Measurements from ENCODE around the gene HMCN2.

Gene HMCN2

DNA sequence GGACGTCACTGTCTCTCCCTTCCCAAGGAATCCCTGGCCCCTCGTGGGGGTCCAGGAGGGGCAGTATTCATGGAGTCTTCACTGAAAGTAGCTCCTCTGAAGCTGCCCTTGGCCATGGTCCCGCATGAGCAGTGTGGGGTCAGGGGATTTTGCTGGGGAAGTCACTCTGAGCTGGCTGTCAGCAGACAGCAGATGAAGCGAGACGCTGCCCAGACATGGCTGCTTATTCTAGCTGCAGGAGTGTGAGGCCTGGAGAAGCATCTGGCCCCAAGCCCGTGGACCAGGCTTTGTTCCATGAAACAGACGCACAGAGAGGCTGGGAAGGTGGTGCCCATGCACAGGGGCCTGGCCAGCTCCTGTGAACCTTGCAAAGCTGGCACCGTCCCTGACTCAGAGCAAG is 157.7 kb downstream of the HMCN2 start:
- TF ChIP-seq, protein P1, sequence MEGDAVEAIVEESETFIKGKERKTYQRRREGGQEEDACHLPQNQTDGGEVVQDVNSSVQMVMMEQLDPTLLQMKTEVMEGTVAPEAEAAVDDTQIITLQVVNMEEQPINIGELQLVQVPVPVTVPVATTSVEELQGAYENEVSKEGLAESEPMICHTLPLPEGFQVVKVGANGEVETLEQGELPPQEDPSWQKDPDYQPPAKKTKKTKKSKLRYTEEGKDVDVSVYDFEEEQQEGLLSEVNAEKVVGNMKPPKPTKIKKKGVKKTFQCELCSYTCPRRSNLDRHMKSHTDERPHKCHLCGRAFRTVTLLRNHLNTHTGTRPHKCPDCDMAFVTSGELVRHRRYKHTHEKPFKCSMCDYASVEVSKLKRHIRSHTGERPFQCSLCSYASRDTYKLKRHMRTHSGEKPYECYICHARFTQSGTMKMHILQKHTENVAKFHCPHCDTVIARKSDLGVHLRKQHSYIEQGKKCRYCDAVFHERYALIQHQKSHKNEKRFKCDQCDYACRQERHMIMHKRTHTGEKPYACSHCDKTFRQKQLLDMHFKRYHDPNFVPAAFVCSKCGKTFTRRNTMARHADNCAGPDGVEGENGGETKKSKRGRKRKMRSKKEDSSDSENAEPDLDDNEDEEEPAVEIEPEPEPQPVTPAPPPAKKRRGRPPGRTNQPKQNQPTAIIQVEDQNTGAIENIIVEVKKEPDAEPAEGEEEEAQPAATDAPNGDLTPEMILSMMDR (conservative IDR thresholded peaks at IDR 0.05; ENCODE audit: low read length): no peak
- no peak for TF ChIP-seq EZH2phosphoT487 (IDR thresholded peaks at IDR 0.05; ENCODE audit: borderline replicate concordance)
- no peaks in the 10 kb centered on the region for H3K36me3 ChIP-seq (ENCODE audit: insufficient read depth, low read length)
- H2AFZ ChIP-seq (ENCODE audit: low read length): no peak overlapping the region
- no peak overlapping the region for H3K4me2 ChIP-seq (ENCODE audit: low read depth, low read length, poor library complexity, severe bottlenecking)
- H3K79me2 ChIP-seq (ENCODE audit: insufficient read depth, low read length): no peaks in the 10 kb centered on the region
- H3K4me1 ChIP-seq (ENCODE audit: insufficient read depth, low read length, poor library complexity, severe bottlenecking): no peaks in the 10 kb centered on the region
- H3K4me3 ChIP-seq (ENCODE audit: low read length, poor library complexity, severe bottlenecking): no peak overlapping the region
- H3K9me2 ChIP-seq (replicated peaks; ENCODE audit: low read depth, low read length): no peaks in the 10 kb centered on the region
- no peak overlapping the region for H3K9ac ChIP-seq (ENCODE audit: low read depth, low read length, poor library complexity, severe bottlenecking)
- H4K20me1 ChIP-seq (ENCODE audit: insufficient read depth, low read length, poor library complexity, severe bottlenecking): no peaks in the 10 kb centered on the region
- H3F3A ChIP-seq (ENCODE audit: low read depth): no peaks in the 10 kb centered on the region
- H3K27me3 ChIP-seq (ENCODE audit: insufficient read depth, low read length, poor library complexity, severe bottlenecking): no peaks in the 10 kb centered on the region
- H3K9me3 ChIP-seq (ENCODE audit: insufficient read depth, low read depth, low read length): no peaks in the 10 kb centered on the region

DNA sequence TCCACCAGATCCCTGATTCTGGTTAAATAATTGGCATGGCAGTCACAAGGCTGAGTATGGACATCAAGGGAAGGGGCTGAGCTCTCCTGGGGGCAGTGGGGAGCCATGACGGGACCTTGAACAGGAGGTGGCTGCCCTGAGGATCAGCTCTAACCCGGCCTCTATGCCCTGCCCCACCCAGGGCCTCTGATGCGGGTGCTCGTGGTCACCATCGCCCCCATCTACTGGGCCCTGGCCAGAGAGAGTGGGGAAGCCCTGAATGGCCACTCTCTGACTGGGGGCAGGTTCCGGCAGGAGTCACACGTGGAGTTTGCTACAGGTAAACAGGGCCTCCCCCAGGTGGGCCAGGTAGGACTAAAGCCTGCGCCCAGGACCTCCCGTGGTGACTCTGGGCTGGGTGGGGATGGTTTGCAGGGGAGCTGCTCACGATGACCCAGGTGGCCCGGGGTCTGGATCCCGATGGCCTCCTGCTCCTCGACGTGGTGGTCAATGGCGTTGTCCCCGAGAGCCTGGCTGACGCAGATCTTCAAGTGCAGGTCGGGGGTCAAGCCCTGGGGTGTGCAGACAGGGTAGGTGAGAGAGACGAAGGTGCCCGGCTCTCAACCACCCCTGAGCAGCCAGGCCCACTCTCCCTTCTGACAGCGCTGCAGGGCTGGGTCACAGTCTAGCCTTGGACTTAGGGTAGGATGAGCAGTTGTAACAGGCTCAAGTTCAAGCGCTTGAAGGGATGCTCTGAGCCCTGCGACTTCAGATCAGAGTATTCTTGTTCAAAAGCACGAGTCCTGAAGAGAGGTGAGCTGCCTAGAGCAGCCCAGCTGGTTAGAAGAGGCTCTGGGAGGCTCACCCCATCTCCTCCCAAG is 159.3 kb downstream of the HMCN2 start:
- Histone ChIP-seq H3K9me3 (ENCODE audit: insufficient read depth, low read depth, low read length) (no peaks in the 10 kb centered on the region), H3K4me1 (ENCODE audit: insufficient read depth, low read length, poor library complexity, severe bottlenecking) (no peaks in the 10 kb centered on the region), H3K4me2 (ENCODE audit: low read depth, low read length, poor library complexity, severe bottlenecking) (no peak overlapping the region), H3K27me3 (ENCODE audit: insufficient read depth, low read length, poor library complexity, severe bottlenecking) (no peaks in the 10 kb centered on the region), H3K79me2 (ENCODE audit: insufficient read depth, low read length) (no peaks in the 10 kb centered on the region), H2AFZ (ENCODE audit: low read length) (no peak overlapping the region), H3K4me3 (ENCODE audit: low read length, poor library complexity, severe bottlenecking) (no peak overlapping the region), H3F3A (ENCODE audit: low read depth) (no peaks in the 10 kb centered on the region), H3K9ac (ENCODE audit: low read depth, low read length, poor library complexity, severe bottlenecking) (no peak overlapping the region), H4K20me1 (ENCODE audit: insufficient read depth, low read length, poor library complexity, severe bottlenecking) (no peaks in the 10 kb centered on the region), H3K9me2 (replicated peaks; ENCODE audit: low read depth, low read length) (no peaks in the 10 kb centered on the region), H3K36me3 (ENCODE audit: insufficient read depth, low read length) (no peaks in the 10 kb centered on the region)
- TF ChIP-seq, protein P1 (conservative IDR thresholded peaks at IDR 0.05; ENCODE audit: low read length): no peak
- no peak for TF ChIP-seq EZH2phosphoT487 (IDR thresholded peaks at IDR 0.05; ENCODE audit: borderline replicate concordance)

DNA sequence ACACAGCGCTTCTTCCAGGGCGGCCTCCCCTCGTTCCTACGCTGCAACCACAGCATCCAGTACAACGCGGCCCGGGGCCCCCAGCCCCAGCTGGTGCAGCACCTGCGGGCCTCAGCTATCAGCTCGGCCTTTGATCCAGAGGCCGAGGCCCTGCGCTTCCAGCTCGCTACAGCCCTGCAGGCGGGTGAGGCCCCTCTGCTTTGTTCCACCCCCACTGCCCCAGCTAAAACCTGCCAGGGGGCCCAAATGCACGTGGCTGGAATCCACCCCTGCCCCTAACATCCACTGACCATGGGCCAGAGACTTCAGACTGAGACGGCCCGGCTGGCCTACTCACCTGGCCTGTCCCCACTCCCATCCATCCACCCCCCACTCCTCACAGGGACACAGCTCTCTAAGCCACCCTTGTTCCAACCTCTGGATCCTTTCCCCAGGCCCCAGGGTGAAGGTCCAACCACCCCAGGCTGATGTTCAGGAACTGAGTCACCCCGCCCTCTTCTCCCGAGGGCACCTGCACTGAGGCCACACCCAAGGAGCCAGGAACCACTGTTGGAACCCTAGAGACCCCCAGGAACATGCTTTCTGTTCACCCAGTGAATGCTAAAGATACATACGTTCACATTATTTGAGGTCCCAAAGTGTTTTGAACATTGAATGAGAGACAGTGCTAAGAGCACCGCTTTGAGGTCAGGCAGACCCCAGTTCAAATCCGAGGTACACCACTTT is 160.3 kb downstream of the HMCN2 start:
- Histone ChIP-seq H3K4me2 (ENCODE audit: low read depth, low read length, poor library complexity, severe bottlenecking) (no peak overlapping the region), H3K9me3 (ENCODE audit: insufficient read depth, low read depth, low read length) (no peaks in the 10 kb centered on the region), H3K36me3 (ENCODE audit: insufficient read depth, low read length) (no peaks in the 10 kb centered on the region), H3K9me2 (replicated peaks; ENCODE audit: low read depth, low read length) (no peaks in the 10 kb centered on the region), H3F3A (ENCODE audit: low read depth) (no peaks in the 10 kb centered on the region), H2AFZ (ENCODE audit: low read length) (no peak overlapping the region), H3K4me1 (ENCODE audit: insufficient read depth, low read length, poor library complexity, severe bottlenecking) (no peaks in the 10 kb centered on the region), H4K20me1 (ENCODE audit: insufficient read depth, low read length, poor library complexity, severe bottlenecking) (no peaks in the 10 kb centered on the region), H3K79me2 (ENCODE audit: insufficient read depth, low read length) (no peaks in the 10 kb centered on the region), H3K27me3 (ENCODE audit: insufficient read depth, low read length, poor library complexity, severe bottlenecking) (no peaks in the 10 kb centered on the region), H3K9ac (ENCODE audit: low read depth, low read length, poor library complexity, severe bottlenecking) (no peak overlapping the region), H3K4me3 (ENCODE audit: low read length, poor library complexity, severe bottlenecking) (no peak overlapping the region)
- TF ChIP-seq, protein P1 (conservative IDR thresholded peaks at IDR 0.05; ENCODE audit: low read length): no peak
- no peak for TF ChIP-seq EZH2phosphoT487 (IDR thresholded peaks at IDR 0.05; ENCODE audit: borderline replicate concordance)
